ENCODE measurements around the gene SP3. TPM values are rescaled to one million over a fixed set of nuclear protein-coding genes. Genes with fewer than 3 reads are reported as not detected.
A peak's percentile ranks its signal among the peaks of the same experiment; 100 is the strongest.

SP3 gene
- total and polyA plus RNA-seq, 7 experiments from 2014 or later: 82.6 to 158 (median 128) TPM

DNA sequence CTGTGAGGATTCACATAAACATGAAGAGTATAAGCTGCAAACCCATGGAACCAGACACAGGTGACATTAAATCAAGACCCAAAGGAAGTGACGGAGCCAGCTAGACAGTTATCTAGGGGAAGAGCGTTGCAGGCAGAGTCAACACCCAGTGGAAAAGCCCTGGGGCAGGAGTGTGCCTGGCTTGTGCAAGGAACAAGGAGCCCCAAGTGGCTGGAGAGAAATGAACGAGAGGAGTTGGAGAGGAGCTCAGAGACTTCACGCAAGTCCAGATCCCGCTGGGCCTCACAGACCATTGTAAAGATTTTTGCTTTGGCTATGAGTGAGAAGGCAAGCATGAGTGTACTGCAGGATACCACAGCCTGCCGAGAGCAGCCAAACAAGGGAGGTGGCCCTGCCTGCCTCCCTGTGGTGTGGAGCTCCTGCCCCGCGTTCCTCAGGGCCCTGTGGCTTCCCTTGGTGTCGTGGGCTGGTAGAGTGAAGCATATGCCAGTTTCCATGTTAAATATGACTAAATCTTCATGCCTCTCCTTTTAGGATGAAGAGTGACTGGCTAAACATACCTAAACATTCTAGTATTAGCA, 88.2 kb downstream of the SP3 start:
- ATAC-seq: no peak
- Histone ChIP-seq H3K4me3 (ENCODE audit: low read length) (no peak overlapping the region), H3K27me3 (ENCODE audit: control insufficient read depth in 2 of 2, insufficient read depth in 2 of 2, low read length in 2 of 2) (peaks cover 0 to 4% of the 10 kb centered on the region in 2 donors), H3K36me3 (ENCODE audit: control insufficient read depth in 2 of 3, insufficient read depth in 3 of 3, low read length in 3 of 3) (no peaks in the 10 kb centered on the region), H3K9me3 (ENCODE audit: control insufficient read depth in 2 of 3, low read length in 3 of 3) (no peaks in the 10 kb centered on the region), H3K4me1 (ENCODE audit: control insufficient read depth in 2 of 2, insufficient read depth in 2 of 2, low read length in 2 of 2) (no peaks in the 10 kb centered on the region), H3K27ac (ENCODE audit: low read depth, low read length) (no peak overlapping the region)
- no peak for DNase-seq
- ChIA-PET CTCF (interaction anchor here (0.6 to 0.7 kb wide), 2 partner anchors 15 to 85 kb away, joined by 3 read pairs; no protein-coding TSS in a partner anchor), POLR2A (no interaction called here)
- peaks cover 0 to 4% (median 0%) of the 10 kb centered on the region in 7 donors for H3K4me1 Mint-ChIP-seq
- no peaks in the 10 kb centered on the region for H3K36me3 Mint-ChIP-seq
- H3K27ac Mint-ChIP-seq: no peak overlapping the region
- intact Hi-C loops (cut with micrococcal nuclease): no loop called here
- peaks cover 7 to 22% (median 19%) of the 10 kb centered on the region in 5 donors for H3K27me3 Mint-ChIP-seq
- H3K9me3 Mint-ChIP-seq: peaks cover 0 to 1% (median 0%) of the 10 kb centered on the region in 11 donors
- no peak overlapping the region for H3K4me3 Mint-ChIP-seq

DNA sequence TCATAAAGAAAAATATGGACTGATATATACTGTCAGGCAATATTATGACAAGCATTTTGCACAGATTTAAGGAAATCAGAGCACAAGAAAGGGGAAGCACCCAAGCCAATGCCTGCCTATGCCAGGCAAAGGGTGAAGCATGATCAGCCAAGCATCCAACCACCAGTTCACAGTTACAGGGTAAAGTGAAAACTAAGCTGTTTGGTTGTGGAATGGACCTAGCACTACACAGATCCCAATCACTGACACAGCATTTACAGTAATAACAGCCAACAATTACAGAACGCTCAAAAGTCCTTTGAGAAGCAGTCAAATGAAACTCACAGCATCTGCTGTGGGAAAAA, 90.3 kb downstream of the SP3 start:
- Mint-ChIP-seq H3K9me3 (peaks cover 0 to 1% (median 0%) of the 10 kb centered on the region in 11 donors), H3K27ac (no peak overlapping the region), H3K4me3 (no peak overlapping the region), H3K4me1 (peaks cover 0 to 4% (median 0%) of the 10 kb centered on the region in 7 donors), H3K27me3 (peaks cover 6 to 17% (median 12%) of the 10 kb centered on the region in 5 donors), H3K36me3 (no peaks in the 10 kb centered on the region)
- Histone ChIP-seq H3K27me3 (ENCODE audit: control insufficient read depth in 2 of 2, insufficient read depth in 2 of 2, low read length in 2 of 2) (peaks cover 0 to 4% of the 10 kb centered on the region in 2 donors), H3K9me3 (ENCODE audit: control insufficient read depth in 2 of 3, low read length in 3 of 3) (no peaks in the 10 kb centered on the region), H3K4me1 (ENCODE audit: control insufficient read depth in 2 of 2, insufficient read depth in 2 of 2, low read length in 2 of 2) (no peaks in the 10 kb centered on the region), H3K4me3 (ENCODE audit: low read length) (no peak overlapping the region), H3K36me3 (ENCODE audit: control insufficient read depth in 2 of 3, insufficient read depth in 3 of 3, low read length in 3 of 3) (no peaks in the 10 kb centered on the region), H3K27ac (ENCODE audit: low read depth, low read length) (no peak overlapping the region)
- POLR2A ChIA-PET: interaction anchor here (0.6 kb wide), 1 partner anchor 476 kb away, joined by 3 read pairs; no protein-coding TSS in a partner anchor
- CTCF ChIA-PET: no interaction called here
- ATAC-seq (peak; percentile 74), DNase-seq (no peak)
- intact Hi-C loops (cut with micrococcal nuclease): no loop called here

DNA sequence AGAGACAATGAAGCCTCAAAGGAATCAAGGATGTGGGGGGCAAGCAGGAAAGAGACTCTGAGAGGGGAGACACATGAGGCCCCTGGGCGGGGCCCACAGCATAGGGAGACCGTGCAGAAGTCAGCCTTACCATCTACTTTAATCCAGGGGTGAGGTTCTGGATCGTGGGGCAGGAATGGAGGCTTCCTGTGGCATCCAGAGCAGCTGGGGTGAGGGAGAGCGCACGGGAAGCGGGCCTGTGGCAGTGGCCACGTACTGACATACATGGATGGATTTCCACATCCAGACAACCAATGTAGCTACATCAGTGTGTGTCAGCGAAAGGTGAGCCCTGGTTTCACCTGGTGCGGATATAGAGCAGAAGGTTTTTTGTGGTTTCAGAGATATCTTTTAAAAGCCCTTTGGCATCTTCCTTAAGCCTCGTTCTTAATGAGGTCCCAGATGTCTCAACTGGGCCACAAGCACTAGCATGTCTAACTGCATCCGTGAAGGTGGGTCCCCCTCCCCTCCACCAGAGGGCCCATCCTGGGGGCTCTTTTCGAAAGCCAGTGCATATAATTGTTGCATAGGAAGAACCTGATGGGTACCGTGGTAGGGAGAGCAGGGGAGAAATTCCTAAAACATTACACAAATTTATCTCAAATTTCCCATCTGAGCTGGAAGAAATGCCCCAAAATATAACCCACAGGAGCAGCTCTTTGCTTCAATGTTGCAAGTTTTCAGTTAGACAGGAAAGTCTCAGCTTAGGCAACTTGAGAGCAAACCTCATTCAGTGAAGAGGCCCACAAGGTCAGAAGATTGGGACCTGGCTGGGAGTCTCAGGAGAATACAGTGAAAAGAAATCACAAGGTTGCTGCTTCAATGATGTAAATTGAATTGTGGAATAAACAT, 90.9 kb downstream of the SP3 start:
- Histone ChIP-seq H3K27me3 (ENCODE audit: control insufficient read depth in 2 of 2, insufficient read depth in 2 of 2, low read length in 2 of 2) (peaks cover 0 to 4% of the 10 kb centered on the region in 2 donors), H3K27ac (ENCODE audit: low read depth, low read length) (no peak overlapping the region), H3K4me1 (ENCODE audit: control insufficient read depth in 2 of 2, insufficient read depth in 2 of 2, low read length in 2 of 2) (no peaks in the 10 kb centered on the region), H3K9me3 (ENCODE audit: control insufficient read depth in 2 of 3, low read length in 3 of 3) (no peaks in the 10 kb centered on the region), H3K4me3 (ENCODE audit: low read length) (no peak overlapping the region), H3K36me3 (ENCODE audit: control insufficient read depth in 2 of 3, insufficient read depth in 3 of 3, low read length in 3 of 3) (no peaks in the 10 kb centered on the region)
- Mint-ChIP-seq H3K9me3 (peaks cover 0 to 1% (median 0%) of the 10 kb centered on the region in 11 donors), H3K4me3 (no peak overlapping the region), H3K36me3 (no peaks in the 10 kb centered on the region), H3K4me1 (peaks cover 0 to 4% (median 0%) of the 10 kb centered on the region in 7 donors), H3K27me3 (peaks cover 4 to 13% (median 7%) of the 10 kb centered on the region in 5 donors), H3K27ac (no peak overlapping the region)
- DNase-seq (no peak), ATAC-seq (no peak)
- intact Hi-C loops (cut with micrococcal nuclease): no loop called here
- CTCF ChIA-PET: no interaction called here
- POLR2A ChIA-PET: interaction anchor here (0.6 kb wide), 1 partner anchor 475 kb away, joined by 3 read pairs; no protein-coding TSS in a partner anchor

DNA sequence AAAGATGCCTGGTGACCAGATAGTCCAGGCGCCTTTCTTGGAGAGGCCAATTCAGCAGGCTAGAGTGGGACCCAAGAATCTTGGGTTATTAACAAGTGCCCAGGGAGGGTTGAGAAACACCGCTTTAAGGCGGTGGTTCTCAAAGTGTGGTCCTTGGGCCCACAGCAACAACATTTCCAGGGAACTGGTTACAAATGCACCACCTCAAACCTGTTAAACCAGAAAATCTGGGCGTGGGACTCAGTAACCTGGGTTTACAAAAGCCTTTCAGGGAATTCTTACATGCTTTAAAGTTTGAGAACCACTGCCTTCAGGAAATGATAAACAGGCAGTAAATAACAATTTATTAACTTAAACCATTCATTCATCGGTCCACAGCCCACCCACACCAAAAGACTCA, 92.5 kb downstream of the SP3 start:
- no peaks in the 10 kb centered on the region for H3K36me3 ChIP-seq (ENCODE audit: control insufficient read depth in 2 of 3, insufficient read depth in 3 of 3, low read length in 3 of 3)
- H3K4me1 ChIP-seq (ENCODE audit: control insufficient read depth in 2 of 2, insufficient read depth in 2 of 2, low read length in 2 of 2): no peaks in the 10 kb centered on the region
- H3K4me3 ChIP-seq (ENCODE audit: low read length): no peak overlapping the region
- peaks cover 9 to 20% (median 14%) of the 10 kb centered on the region in 5 donors for H3K27me3 Mint-ChIP-seq
- no peak overlapping the region for H3K4me3 Mint-ChIP-seq
- no peak for ATAC-seq
- no peaks in the 10 kb centered on the region for H3K36me3 Mint-ChIP-seq
- no peak overlapping the region for H3K27ac Mint-ChIP-seq
- intact Hi-C loops (cut with micrococcal nuclease): no loop called here
- H3K9me3 Mint-ChIP-seq: peaks cover 0 to 1% (median 0%) of the 10 kb centered on the region in 11 donors
- H3K9me3 ChIP-seq (ENCODE audit: control insufficient read depth in 2 of 3, low read length in 3 of 3): no peaks in the 10 kb centered on the region
- peaks cover 0 to 6% (median 0%) of the 10 kb centered on the region in 7 donors for H3K4me1 Mint-ChIP-seq
- no peak for DNase-seq
- ChIA-PET POLR2A (no interaction called here), CTCF (no interaction called here)
- no peak overlapping the region for H3K27ac ChIP-seq (ENCODE audit: low read depth, low read length)
- H3K27me3 ChIP-seq (ENCODE audit: control insufficient read depth in 2 of 2, insufficient read depth in 2 of 2, low read length in 2 of 2): peaks cover 0 to 4% of the 10 kb centered on the region in 2 donors

DNA sequence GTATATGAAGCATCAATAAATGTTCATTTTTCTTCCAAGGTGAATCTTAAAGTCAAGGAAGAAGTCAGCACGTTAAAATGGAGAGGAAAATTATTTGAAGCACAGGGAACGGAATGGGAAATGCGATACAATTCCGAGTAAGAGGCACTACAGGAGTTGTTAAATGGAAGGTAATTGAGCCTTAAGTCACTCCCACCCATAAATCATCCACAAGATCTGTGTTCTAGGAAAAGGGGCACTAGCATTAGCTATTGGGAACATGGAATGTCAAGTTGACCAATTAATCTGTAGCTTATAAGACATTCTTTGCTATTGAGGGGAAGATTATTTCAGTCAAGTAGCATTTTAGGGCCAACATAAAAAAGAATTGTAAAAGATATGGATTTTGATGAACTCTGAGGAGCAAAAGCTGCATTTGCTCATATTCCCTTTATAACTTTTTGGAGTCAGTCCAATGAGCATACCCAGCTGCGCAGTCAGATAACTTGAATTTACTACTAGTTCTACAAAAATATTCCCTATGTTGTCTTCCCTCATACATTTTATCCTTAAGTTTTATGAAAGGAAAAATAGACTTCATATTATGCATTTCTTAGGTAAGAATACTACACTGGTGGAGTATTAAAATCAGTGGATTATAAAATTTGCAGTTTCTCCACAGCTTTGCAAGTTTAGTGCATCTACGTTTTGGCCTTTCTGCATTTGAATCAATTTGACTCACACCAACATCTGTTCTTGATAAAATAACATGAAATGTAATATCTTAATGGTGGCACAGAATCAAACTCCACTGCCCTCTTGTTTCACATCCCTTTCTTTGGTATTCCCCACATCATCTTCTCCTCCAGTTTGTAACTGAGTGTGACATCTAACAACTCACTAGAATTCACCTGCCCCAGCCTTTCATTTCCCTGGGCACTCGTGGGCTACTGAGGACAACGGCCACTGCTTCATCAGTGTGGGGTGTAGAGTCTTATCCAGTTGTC, 95.6 kb downstream of the SP3 start:
- ChIA-PET CTCF (interaction anchor here (0.6 kb wide), 1 partner anchor 1280 kb away, joined by 4 read pairs; no protein-coding TSS in a partner anchor), POLR2A (no interaction called here)
- H3K27ac Mint-ChIP-seq: no peak overlapping the region
- H3K4me1 Mint-ChIP-seq: peaks cover 0 to 6% (median 0%) of the 10 kb centered on the region in 7 donors
- H3K27me3 Mint-ChIP-seq: peaks cover 16 to 26% (median 19%) of the 10 kb centered on the region in 5 donors
- no peak for DNase-seq
- ATAC-seq: no peak
- H3K36me3 Mint-ChIP-seq: no peaks in the 10 kb centered on the region
- Histone ChIP-seq H3K27ac (ENCODE audit: low read depth, low read length) (no peak overlapping the region), H3K4me1 (ENCODE audit: control insufficient read depth in 2 of 2, insufficient read depth in 2 of 2, low read length in 2 of 2) (no peaks in the 10 kb centered on the region), H3K27me3 (ENCODE audit: control insufficient read depth in 2 of 2, insufficient read depth in 2 of 2, low read length in 2 of 2) (no peaks in the 10 kb centered on the region), H3K36me3 (ENCODE audit: control insufficient read depth in 2 of 3, insufficient read depth in 3 of 3, low read length in 3 of 3) (no peaks in the 10 kb centered on the region), H3K4me3 (ENCODE audit: low read length) (no peak overlapping the region), H3K9me3 (ENCODE audit: control insufficient read depth in 2 of 3, low read length in 3 of 3) (no peaks in the 10 kb centered on the region)
- H3K4me3 Mint-ChIP-seq: no peak overlapping the region
- no peaks in the 10 kb centered on the region for H3K9me3 Mint-ChIP-seq
- intact Hi-C loops (cut with micrococcal nuclease): no loop called here

DNA sequence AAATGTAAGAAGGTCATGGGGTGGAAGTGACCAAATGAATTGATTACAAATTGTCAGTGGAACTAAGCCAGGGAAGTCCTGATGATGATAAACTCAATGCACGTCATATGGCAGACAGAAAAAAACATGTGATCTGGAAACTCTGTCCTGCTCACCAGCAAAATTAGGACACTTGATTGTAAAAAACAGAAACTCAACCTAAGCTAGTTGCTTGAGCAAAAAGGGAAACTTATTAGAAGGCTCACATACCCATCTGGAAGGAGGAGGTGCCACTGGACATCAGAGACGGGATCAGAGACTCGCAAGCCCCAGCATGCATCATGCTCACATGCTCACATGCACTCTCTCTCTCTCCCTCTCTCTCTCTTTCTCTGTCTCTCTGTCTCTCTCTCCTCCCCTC, 96.8 kb downstream of the SP3 start:
- Histone ChIP-seq H3K27me3 (ENCODE audit: control insufficient read depth in 2 of 2, insufficient read depth in 2 of 2, low read length in 2 of 2) (no peaks in the 10 kb centered on the region), H3K4me1 (ENCODE audit: control insufficient read depth in 2 of 2, insufficient read depth in 2 of 2, low read length in 2 of 2) (no peaks in the 10 kb centered on the region), H3K9me3 (ENCODE audit: control insufficient read depth in 2 of 3, low read length in 3 of 3) (no peaks in the 10 kb centered on the region), H3K4me3 (ENCODE audit: low read length) (no peak overlapping the region), H3K27ac (ENCODE audit: low read depth, low read length) (no peak overlapping the region), H3K36me3 (ENCODE audit: control insufficient read depth in 2 of 3, insufficient read depth in 3 of 3, low read length in 3 of 3) (no peaks in the 10 kb centered on the region)
- Mint-ChIP-seq H3K27ac (no peak overlapping the region), H3K27me3 (peaks cover 16 to 26% (median 19%) of the 10 kb centered on the region in 5 donors), H3K4me1 (peaks cover 0 to 2% (median 0%) of the 10 kb centered on the region in 7 donors), H3K36me3 (no peaks in the 10 kb centered on the region), H3K9me3 (no peaks in the 10 kb centered on the region), H3K4me3 (no peak overlapping the region)
- intact Hi-C loops (cut with micrococcal nuclease): no loop called here
- ChIA-PET POLR2A (no interaction called here), CTCF (interaction anchor here (0.6 kb wide), 1 partner anchor 115 kb away, joined by 4 read pairs; no protein-coding TSS in a partner anchor)
- DNase-seq: no peak
- no peak for ATAC-seq

Data from naive thymus-derived CD4-positive, alpha-beta T cell (primary cell).